ENCODE measurements around the gene LRRC55.

DNA sequence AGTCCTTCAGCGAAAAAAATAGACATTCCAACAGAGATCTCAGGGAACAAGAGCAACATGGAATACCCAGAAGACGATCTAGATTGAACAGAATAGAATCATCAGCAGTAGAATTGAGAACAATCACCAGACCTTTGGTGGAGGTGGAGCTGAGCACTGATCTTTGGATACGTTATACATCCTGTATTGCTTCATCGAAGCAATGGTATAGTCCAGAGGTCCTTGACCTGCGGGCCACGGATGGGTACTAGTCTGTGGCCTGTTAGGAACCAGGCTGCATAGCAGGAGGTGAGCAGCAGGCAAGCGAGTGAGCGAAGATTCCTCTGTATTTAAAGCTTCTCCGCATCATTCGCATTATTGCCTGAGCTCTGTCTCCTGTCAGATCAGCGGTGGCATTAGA, 17.6 kb downstream of the LRRC55 start:
- no peak for TF ChIP-seq ZNF274 (IDR thresholded peaks at IDR 0.05; ENCODE audit: low read depth, low read length)
- no peak for TF ChIP-seq YY1 (IDR thresholded peaks at IDR 0.05; ENCODE audit: insufficient read depth, insufficient read length)
- no peak for TF ChIP-seq SUZ12 (IDR thresholded peaks at IDR 0.05; ENCODE audit: extremely low read depth, insufficient read depth, insufficient read length)

All from NT2/D1 (cell line).